ENCODE measurements around the gene HK1.

Gene HK1

GRCh38 chr10:69451209-69451783 lies 173.0 kb downstream of the HK1 start, which contains the start of gene TSPAN15:
TSS of gene TSPAN15 (plus strand) at chr10:69451465. CDS start at chr10:69451595, 130 bp downstream.
- DNase-seq (ENCODE audit: low spot score), result peak; percentile 85

All from CD4-positive, alpha-beta T cell treated with Interleukin-15 for 4 hours (primary cell).